Astrocyte (in vitro differentiated cells and primary cell): Measurements from ENCODE around the gene JAZF1.

Experiments
- CTCF ChIP-seq: IDR thresholded peaks from 2 replicates; pipeline ENCODE4 v1.5.1; 2011; ENCODE audit warnings: low read depth, mild to moderate bottlenecking, inconsistent platforms, low read length, moderate library complexity; ENCODE audit not compliant: insufficient read depth
- EZH2 ChIP-seq: IDR thresholded peaks from 2 replicates; pipeline ENCODE4 v1.6.1; 2012; ENCODE audit warnings: mild to moderate bottlenecking, low read length, inconsistent platforms; ENCODE audit not compliant: insufficient read depth

GRCh38 chr7:28174901-28175661, 5.5 kb downstream of the JAZF1 start:
- TF ChIP-seq CTCF (no peak), EZH2 (no peak)
